HCT116 (cell line): ENCODE measurements around the gene GNAO1. TPM values are rescaled to one million over a fixed set of nuclear protein-coding genes. Genes with fewer than 3 reads are reported as not detected.
A peak's percentile ranks its signal among the peaks of the same experiment; 100 is the strongest.

Experiments
- ATAC-seq: fragments of 200-7000 bp; cut with Tn5 transposase; 2 replicates; pipeline ENCODE4 v1.9.1; 2020; ENCODE audit warnings: mild to moderate bottlenecking, moderate library complexity
- BruUV-seq: library from RNA; stranded (reverse); fragments of 400-500 nt; replicated peaks from 2 replicates; lab custom pipeline; 2021; lab: Mats Ljungman, UMichigan
- CTCF ChIA-PET: fragments of 300-600 bp; sonication (Branson Sonifier 250); formaldehyde crosslinking; loops from one replicate; lab custom pipeline; 2021; ENCODE audit warnings: antibody characterized with exemption; lab: Charles Lee
- POLR2A ChIA-PET: fragments of 300-600, 350-600 bp; sonication (Branson Sonifier 250); formaldehyde crosslinking; loops from one replicate; lab custom pipeline; 2021; ENCODE audit warnings: antibody characterized with exemption; lab: Charles Lee
- RAD21 ChIA-PET, 2 experiments: fragments of 300-600 bp; sonication (Branson Sonifier 250); formaldehyde crosslinking; loops; one replicate each; lab custom pipeline; 2023; ENCODE audit warnings: low total read pairs in 2 of 2; ENCODE audit not compliant: uncharacterized antibody in 2 of 2, unreplicated experiment in 2 of 2, low non-redundant PET in 1 of 2; lab: Charles Lee
- DNase-seq: peaks from one replicate; pipeline ENCODE4 v3.0.0-alpha.2; 2010; ENCODE audit warnings: low read depth, low spot score
- H2AFZ ChIP-seq: fragments of 200-600 bp; shearing (Covaris generic), sonication (generic); 2 replicates; pipeline ENCODE4 v1.6.1; 2017; ENCODE audit warnings: low read depth, mixed run types, mixed read lengths, antibody characterized with exemption, low read length; ENCODE audit not compliant: poor library complexity, severe bottlenecking
- H3K27ac ChIP-seq: 2 replicates; pipeline ENCODE4 v1.5.1; 2012; ENCODE audit warnings: low read depth, low read length
- H3K27me3 ChIP-seq: fragments of 200-600 bp; sonication (generic); 2 replicates; pipeline ENCODE4 v1.6.1; 2016; ENCODE audit warnings: mixed run types, low read length, mixed read lengths; ENCODE audit not compliant: insufficient read depth
- H3K36me3 ChIP-seq, 2 experiments: fragments of 200-500 bp in 1 of 2; fragments of 200-600 bp in 1 of 2; sonication (Bioruptor generic) in 1 of 2; sonication (generic) in 1 of 2; 2 replicates each; pipeline versions ENCODE4 v1.5.1 to v1.6.1; 2014 to 2016; ENCODE audit warnings: low read length in 2 of 2, inconsistent platforms in 1 of 2, mixed read lengths in 1 of 2, mixed run types in 1 of 2; ENCODE audit not compliant: insufficient read depth in 2 of 2, control insufficient read depth in 1 of 2
- H3K4me1 ChIP-seq, 2 experiments: fragments of 200-600 bp in 1 of 2; sonication (generic) in 1 of 2; 2 replicates each; pipeline versions ENCODE4 v1.5.1 to v1.6.1; 2012 to 2017; ENCODE audit warnings: low read length in 2 of 2, inconsistent platforms in 1 of 2, mild to moderate bottlenecking in 1 of 2, mixed read lengths in 1 of 2, mixed run types in 1 of 2, moderate library complexity in 1 of 2; ENCODE audit not compliant: insufficient read depth in 2 of 2, control insufficient read depth in 1 of 2
- H3K4me2 ChIP-seq: fragments of 200-600 bp; sonication (generic); 2 replicates; pipeline ENCODE4 v1.6.1; 2017; ENCODE audit warnings: mixed run types, low read length, mixed read lengths
- H3K4me3 ChIP-seq, 2 experiments: fragments of 200-600 bp in 1 of 2; sonication (generic) in 1 of 2; replicated peaks in 1 of 2; 2 replicates each; pipeline ENCODE4 v1.5.1; 2011 to 2016; ENCODE audit warnings: low read length in 2 of 2, control low read depth in 1 of 2, low read depth in 1 of 2, mild to moderate bottlenecking in 1 of 2, mixed read lengths in 1 of 2, mixed run types in 1 of 2
- H3K79me2 ChIP-seq: fragments of 200-600 bp; sonication (generic); 2 replicates; pipeline ENCODE4 v1.6.1; 2017; ENCODE audit warnings: mild to moderate bottlenecking, mixed run types, low read length, moderate library complexity, mixed read lengths; ENCODE audit not compliant: insufficient read depth
- H3K9ac ChIP-seq: fragments of 200-600 bp; sonication (generic); 2 replicates; pipeline ENCODE4 v1.6.1; 2016; ENCODE audit warnings: low read length, mixed read lengths
- H3K9me2 ChIP-seq: fragments of 200-600 bp; sonication (generic), shearing (Covaris generic); 2 replicates; pipeline ENCODE4 v1.6.1; 2017; ENCODE audit warnings: mixed run types, mild to moderate bottlenecking, moderate library complexity; ENCODE audit not compliant: insufficient read depth
- H3K9me3 ChIP-seq, 2 experiments: fragments of 200-500 bp in 1 of 2; fragments of 200-600 bp in 1 of 2; sonication (Bioruptor generic) in 1 of 2; sonication (generic) in 1 of 2; 2 replicates each; pipeline ENCODE4 v1.6.1; 2014 to 2017; ENCODE audit warnings: low read length in 2 of 2, mixed read lengths in 2 of 2, inconsistent platforms in 1 of 2, low read depth in 1 of 2, mild to moderate bottlenecking in 1 of 2, mixed run types in 1 of 2, moderate library complexity in 1 of 2; ENCODE audit not compliant: control insufficient read depth in 1 of 2, insufficient read depth in 1 of 2
- H4K20me1 ChIP-seq: fragments of 200-600 bp; sonication (generic), shearing (Covaris generic); 2 replicates; pipeline ENCODE4 v1.6.1; 2017; ENCODE audit warnings: mixed run types, mild to moderate bottlenecking, moderate library complexity; ENCODE audit not compliant: insufficient read depth
- RAD21 ChIP-seq: IDR thresholded peaks from 2 replicates; pipeline ENCODE4 v1.6.1; 2012; ENCODE audit warnings: low read depth, mild to moderate bottlenecking
- REST ChIP-seq: IDR thresholded peaks from 2 replicates; pipeline ENCODE4 v1.6.1; 2012; ENCODE audit warnings: low read depth
- SRF ChIP-seq: IDR thresholded peaks from 2 replicates; pipeline ENCODE4 v1.6.1; 2012; ENCODE audit warnings: low read depth
- TCF7L2 ChIP-seq: IDR thresholded peaks from 2 replicates; pipeline ENCODE4 v1.7.0; 2011; ENCODE audit warnings: borderline replicate concordance, inconsistent platforms; ENCODE audit not compliant: insufficient read depth, insufficient read length; ENCODE audit errors: extremely low read depth
- ZFX ChIP-seq: fragments of 450-650 bp; IDR thresholded peaks from 2 replicates; pipeline ENCODE4 v1.6.1; 2017
- ZNF274 ChIP-seq: fragments of 200-500 bp; sonication (Bioruptor generic); IDR thresholded peaks from 2 replicates; pipeline ENCODE4 v1.6.1; 2014; ENCODE audit warnings: mild to moderate bottlenecking, low read depth, low read length, inconsistent platforms
- intact Hi-C: fragments of 100-400 bp; cut with micrococcal nuclease; formaldehyde crosslinking; loops from 2 replicates; pipeline ENCODE4 v1.10.0; 2022
- total RNA-seq: library from RNA; stranded (reverse); gene quantifications from one replicate; pipeline ENCODE4 v1.2.1, GENCODE V29; 2021; ENCODE audit not compliant: unreplicated experiment
- TF ChIP-seq, protein P1 (sequence below), 3 experiments: fragments of 200-600 bp in 1 of 3; sonication (generic) in 1 of 3; IDR thresholded peaks in 2 of 3; conservative IDR thresholded peaks in 1 of 3; 2 replicates each; pipeline ENCODE4 v1.5.1; 2012 to 2017; ENCODE audit warnings: low read depth in 2 of 3, low read length in 2 of 3, antibody characterized with exemption in 1 of 3, borderline replicate concordance in 1 of 3, control low read depth in 1 of 3, mild to moderate bottlenecking in 1 of 3, mixed read lengths in 1 of 3, mixed run types in 1 of 3, moderate library complexity in 1 of 3; ENCODE audit not compliant: insufficient read depth in 1 of 3

The GNAO1 gene
- total RNA-seq, 1 experiment from 2014 or later = 0.12 TPM

- BruUV-seq = no TSS peak
- intact Hi-C loops = no loop called here
- H3K27me3 ChIP-seq = peaks cover 39% of the 10 kb centered on the region
- ChIA-PET POLR2A (no interaction called here), CTCF (no interaction called here), RAD21 (no interaction called here)
- no peaks in the 10 kb centered on the region for H3K9me3 ChIP-seq
- no peak overlapping the region for H3K9ac ChIP-seq
- ATAC-seq (peak; percentile 84), DNase-seq (no peak)
- no peak overlapping the region for H2AFZ ChIP-seq
- no peaks in the 10 kb centered on the region for H3K36me3 ChIP-seq
- H3K79me2 ChIP-seq = no peaks in the 10 kb centered on the region
- no peaks in the 10 kb centered on the region for H3K4me1 ChIP-seq
- H3K9me2 ChIP-seq = no peaks in the 10 kb centered on the region
- no peak overlapping the region for H3K4me2 ChIP-seq
- H3K27ac ChIP-seq = no peak overlapping the region
- H3K4me3 ChIP-seq = no peak overlapping the region
- TF ChIP-seq, protein P1, sequence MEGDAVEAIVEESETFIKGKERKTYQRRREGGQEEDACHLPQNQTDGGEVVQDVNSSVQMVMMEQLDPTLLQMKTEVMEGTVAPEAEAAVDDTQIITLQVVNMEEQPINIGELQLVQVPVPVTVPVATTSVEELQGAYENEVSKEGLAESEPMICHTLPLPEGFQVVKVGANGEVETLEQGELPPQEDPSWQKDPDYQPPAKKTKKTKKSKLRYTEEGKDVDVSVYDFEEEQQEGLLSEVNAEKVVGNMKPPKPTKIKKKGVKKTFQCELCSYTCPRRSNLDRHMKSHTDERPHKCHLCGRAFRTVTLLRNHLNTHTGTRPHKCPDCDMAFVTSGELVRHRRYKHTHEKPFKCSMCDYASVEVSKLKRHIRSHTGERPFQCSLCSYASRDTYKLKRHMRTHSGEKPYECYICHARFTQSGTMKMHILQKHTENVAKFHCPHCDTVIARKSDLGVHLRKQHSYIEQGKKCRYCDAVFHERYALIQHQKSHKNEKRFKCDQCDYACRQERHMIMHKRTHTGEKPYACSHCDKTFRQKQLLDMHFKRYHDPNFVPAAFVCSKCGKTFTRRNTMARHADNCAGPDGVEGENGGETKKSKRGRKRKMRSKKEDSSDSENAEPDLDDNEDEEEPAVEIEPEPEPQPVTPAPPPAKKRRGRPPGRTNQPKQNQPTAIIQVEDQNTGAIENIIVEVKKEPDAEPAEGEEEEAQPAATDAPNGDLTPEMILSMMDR (IDR thresholded peaks at IDR 0.05 in 2 of 3, conservative IDR thresholded peaks at IDR 0.05 in 1 of 3; ENCODE audit: borderline replicate concordance in 1 of 3, insufficient read depth in 1 of 3, low read depth in 2 of 3, low read length in 2 of 3) = peak in 2 of 3 experiments; percentile 50 to 53; a peak in 4 of 6 replicates
- TF ChIP-seq SRF (no peak), ZNF274 (no peak), RAD21 (0 out of 2 replicates have a peak, but pooled peaks have one; percentile 15), ZFX (no peak), REST (no peak), TCF7L2 (no peak)
- no peaks in the 10 kb centered on the region for H4K20me1 ChIP-seq
Measured at GRCh38 chr16:56277075-56277474, 85.8 kb downstream of the GNAO1 start.
